Right cardiac atrium (tissue), 5 donors: ENCODE data around the gene BPIFA2. TPM values are rescaled to one million over a fixed set of nuclear protein-coding genes. Genes with fewer than 3 reads are reported as not detected.
"Not testable (repeated sequence)": the region's sequence is repeated elsewhere in the genome, so short reads cannot be mapped to it uniquely, and the experiment has no call there.

ENCODE experiments used
- ATAC-seq, 2 donors: fragments of 200-7000 bp; cut with Tn5 transposase; one replicate each; pipeline versions ENCODE4 v1.8.0 to v1.9.1; 2020; ENCODE audit warnings: moderate library complexity in 2 of 2, mild to moderate bottlenecking in 1 of 2
- DNase-seq, 3 donors: peaks; one replicate each; pipeline ENCODE4 v3.0.0-alpha.2; 2020
- H3K27ac ChIP-seq: one replicate; pipeline ENCODE4 v1.5.1; 2013; ENCODE audit warnings: mild to moderate bottlenecking, low read length, control low read depth, moderate library complexity
- H3K27me3 ChIP-seq: one replicate; pipeline ENCODE4 v1.6.1; 2013; ENCODE audit not compliant: control insufficient read depth, insufficient read depth
- H3K4me1 ChIP-seq: one replicate; pipeline ENCODE4 v1.6.1; 2013; ENCODE audit warnings: low read length; ENCODE audit not compliant: control insufficient read depth, insufficient read depth
- H3K4me3 ChIP-seq: one replicate; pipeline ENCODE4 v1.5.1; 2013; ENCODE audit warnings: low read length, control low read depth
- H3K9me3 ChIP-seq: one replicate; pipeline ENCODE4 v1.6.1; 2013; ENCODE audit warnings: low read length; ENCODE audit not compliant: control insufficient read depth
- WGBS: extraction: QIAGEN DNeasy Blood & Tissue Kit; methylation state at CpG from one replicate; pipeline ENCODE4 v1.1.7; 2013; 5-methylcytosine and 5-hydroxymethylcytosine counted together
- intact Hi-C, 4 donors: fragments of 100-400 bp; cut with DNase I; formaldehyde crosslinking; loops; one replicate each; pipeline versions ENCODE4 v1.11.0 to v1.14.0; 2022 to 2023
- long read RNA-seq, 4 donors: library from polyadenylated mRNA; unstranded; transcript quantifications; one replicate each; pipeline ENCODE4 v2.0.0, GENCODE V29; 2020 to 2021
- polyA plus RNA-seq: library from polyadenylated mRNA; stranded (reverse); fragments of 200-250 nt; gene quantifications from one replicate; pipeline ENCODE4 v1.2.3, GENCODE V29; 2013
- total RNA-seq, 4 donors: library from RNA; stranded (reverse); fragmentation: NEBNext Ultra II Directional; extraction: Animal tissue kit (Norgen Biotek cat#: 25700); gene quantifications; one replicate each; pipeline ENCODE4 v1.2.1, GENCODE V29; 2021
- donor health status: healthy with polysubstance abuse.
- donor health status: DM: no; HTN: yes; CAD: no.
- donor health status: DM: no; HTN: no; CAD: no.
- donor health status: DM: no; HTN: yes; CAD: no; lungs with severe emphysema.
- donor health status: DM: yes; HTN: yes; CAD: no.

BPIFA2 gene, protein sequence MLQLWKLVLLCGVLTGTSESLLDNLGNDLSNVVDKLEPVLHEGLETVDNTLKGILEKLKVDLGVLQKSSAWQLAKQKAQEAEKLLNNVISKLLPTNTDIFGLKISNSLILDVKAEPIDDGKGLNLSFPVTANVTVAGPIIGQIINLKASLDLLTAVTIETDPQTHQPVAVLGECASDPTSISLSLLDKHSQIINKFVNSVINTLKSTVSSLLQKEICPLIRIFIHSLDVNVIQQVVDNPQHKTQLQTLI
- total RNA-seq (not detected), polyA plus RNA-seq (not detected)
- long read RNA-seq, donor 1 = 0 reads
- long read RNA-seq, donor 2 = 0 reads
- long read RNA-seq, donor 3 = 0 reads
- long read RNA-seq, donor 4 = 0 reads

DNA sequence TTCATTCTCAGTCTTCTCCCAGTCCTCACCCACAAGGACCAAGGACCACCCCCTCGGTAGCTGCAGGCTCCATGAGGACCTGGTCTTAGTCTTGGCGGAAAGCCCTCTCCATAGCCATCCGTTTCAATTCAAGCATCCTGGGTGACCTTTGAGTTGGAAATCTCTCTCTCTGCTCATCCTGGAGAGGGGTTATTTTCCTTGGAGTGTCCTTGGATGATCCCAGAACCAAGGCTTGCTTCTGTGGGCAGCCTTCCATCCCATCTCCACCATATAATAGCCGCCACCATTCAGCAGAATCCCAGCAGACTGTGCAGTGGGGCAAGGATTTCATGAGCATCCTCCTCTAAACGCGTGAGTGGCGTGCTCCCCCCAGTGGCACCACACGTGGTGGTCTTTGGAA lies at the start of gene BPIFA2:
Gene BPIFA2, plus strand, starts transcription at position 301 of the 400 bp plus-strand sequence. CDS start 987 bp downstream, outside the sequence.
- ATAC-seq = no peak
- no peak within 1 kb of the TSS for H3K4me3 ChIP-seq
- intact Hi-C loops = no loop called here
- H3K27me3 ChIP-seq = no peaks in the 10 kb centered on the region
- DNase-seq = no peak
- H3K27ac ChIP-seq = no peak within 1 kb of the TSS
- no peaks in the 10 kb centered on the region for H3K4me1 ChIP-seq
- 75% methylated on average over 8 of the region's 8 CpGs for WGBS
- H3K9me3 ChIP-seq = no peaks in the 10 kb centered on the region

DNA sequence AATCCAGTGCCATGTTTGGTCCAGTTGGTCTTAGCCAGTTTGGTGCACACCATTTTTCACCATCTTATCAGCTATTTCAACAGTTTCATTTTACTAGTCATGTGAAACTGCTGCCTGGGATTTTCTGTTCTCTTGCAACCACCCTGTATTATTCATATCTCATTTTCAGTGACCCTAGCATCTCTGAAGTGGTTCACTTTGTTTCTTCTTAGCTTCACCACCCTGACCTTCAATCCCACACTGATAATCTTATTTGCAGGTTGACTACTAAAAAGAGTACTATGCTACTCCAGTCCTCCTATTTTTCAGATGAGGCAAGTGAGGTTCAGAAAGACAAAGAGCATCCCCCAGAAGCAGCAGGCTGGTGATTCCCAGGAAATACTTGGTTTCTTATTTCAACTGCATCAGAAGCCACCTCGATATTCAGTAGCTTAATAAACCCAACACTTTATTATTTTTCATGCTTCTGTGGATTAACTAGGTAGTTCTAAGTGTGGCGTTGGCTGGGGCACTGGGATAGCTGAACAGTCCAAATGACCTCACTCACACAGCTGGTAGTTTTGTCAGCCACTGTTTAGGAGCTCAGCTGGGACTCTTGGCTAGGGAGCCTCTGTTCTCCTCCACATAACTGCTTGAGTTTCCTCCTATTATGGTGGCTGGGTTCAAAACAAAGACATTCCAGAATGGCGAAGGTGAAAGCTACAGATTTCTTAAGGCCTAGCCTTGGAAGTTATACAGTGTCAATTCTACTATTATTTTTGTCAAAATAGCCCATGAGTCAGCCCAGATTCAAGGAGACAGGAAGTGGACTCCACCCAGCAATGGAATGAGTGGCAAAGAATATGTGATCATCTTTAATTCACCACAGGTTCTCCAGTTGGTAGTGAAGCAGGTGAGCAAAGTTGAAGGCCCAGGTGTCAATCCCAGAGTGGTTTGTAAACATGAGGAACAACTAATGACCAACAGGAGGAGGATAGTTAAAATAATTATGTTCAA lies 47.9 kb upstream of the BPIFA2 start:
- intact Hi-C loops = no loop called here
- Histone ChIP-seq H3K27me3 (no peaks in the 10 kb centered on the region), H3K27ac (no peak overlapping the region), H3K4me1 (peaks cover 3% of the 10 kb centered on the region), H3K4me3 (no peak overlapping the region), H3K9me3 (no peaks in the 10 kb centered on the region)
- no peak for ATAC-seq
- WGBS = 73% methylated on average over 3 of the region's 3 CpGs
- DNase-seq = no peak

- Histone ChIP-seq H3K27me3 (no peaks in the 10 kb centered on the region), H3K9me3 (no peaks in the 10 kb centered on the region), H3K4me1 (peaks cover 4% of the 10 kb centered on the region), H3K4me3 (no peak overlapping the region), H3K27ac (no peak overlapping the region)
- no peak for ATAC-seq
- WGBS = 89% methylated on average over 3 of the region's 3 CpGs
- intact Hi-C loops = no loop called here
- no peak for DNase-seq
These were observed 47.0 kb upstream of the BPIFA2 start for GRCh38 chr20:33120934-33121333.

- H3K9me3 ChIP-seq, H3K27ac ChIP-seq, ATAC-seq, intact Hi-C loops, H3K4me1 ChIP-seq, H3K4me3 ChIP-seq, DNase-seq, H3K27me3 ChIP-seq: not testable (repeated sequence)
- WGBS = 42% methylated on average over 1 of the region's 1 CpG
These were observed 45.7 kb upstream of the BPIFA2 start for GRCh38 chr20:33122297-33122696.

DNA sequence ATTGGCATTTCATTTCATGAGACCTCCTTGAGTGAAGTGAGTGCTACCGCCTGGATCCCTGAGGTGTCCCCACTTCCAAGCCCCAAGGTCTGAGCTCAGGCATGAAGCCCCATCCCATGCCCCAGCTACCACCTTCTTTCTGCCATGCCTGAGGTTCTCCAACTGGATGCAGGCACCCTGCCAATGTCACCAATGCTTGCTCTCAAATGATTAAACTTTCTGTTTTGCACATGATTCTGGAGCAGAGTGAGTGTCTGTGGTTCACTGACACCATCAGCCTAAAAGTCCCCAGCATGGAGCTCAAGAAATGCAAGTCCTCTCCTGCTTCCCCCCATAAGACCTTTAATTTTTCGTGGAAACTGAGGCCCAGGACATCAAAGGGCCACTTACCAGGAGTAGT lies 43.7 kb upstream of the BPIFA2 start:
- 68% methylated on average over 2 of the region's 2 CpGs for WGBS
- ATAC-seq = no peak
- no peak overlapping the region for H3K27ac ChIP-seq

GRCh38 chr20:33124994-33125393 lies 43.0 kb upstream of the BPIFA2 start:
- H3K9me3 ChIP-seq = no peaks in the 10 kb centered on the region
- no peak overlapping the region for H3K4me3 ChIP-seq
- no peak overlapping the region for H3K27ac ChIP-seq
- ATAC-seq (peak in 1 of 2 donors; percentile 33), DNase-seq (no peak)
- H3K4me1 ChIP-seq = peaks cover 8% of the 10 kb centered on the region
- no peaks in the 10 kb centered on the region for H3K27me3 ChIP-seq
- WGBS = 73% methylated on average over 6 of the region's 6 CpGs
- intact Hi-C loops = no loop called here

More for the DNA sequence above, 43.7 kb upstream of the BPIFA2 start:
- intact Hi-C loops = no loop called here
- no peak for DNase-seq
- Histone ChIP-seq H3K27me3 (no peaks in the 10 kb centered on the region), H3K4me3 (no peak overlapping the region), H3K4me1 (peaks cover 8% of the 10 kb centered on the region), H3K9me3 (no peaks in the 10 kb centered on the region)

DNA sequence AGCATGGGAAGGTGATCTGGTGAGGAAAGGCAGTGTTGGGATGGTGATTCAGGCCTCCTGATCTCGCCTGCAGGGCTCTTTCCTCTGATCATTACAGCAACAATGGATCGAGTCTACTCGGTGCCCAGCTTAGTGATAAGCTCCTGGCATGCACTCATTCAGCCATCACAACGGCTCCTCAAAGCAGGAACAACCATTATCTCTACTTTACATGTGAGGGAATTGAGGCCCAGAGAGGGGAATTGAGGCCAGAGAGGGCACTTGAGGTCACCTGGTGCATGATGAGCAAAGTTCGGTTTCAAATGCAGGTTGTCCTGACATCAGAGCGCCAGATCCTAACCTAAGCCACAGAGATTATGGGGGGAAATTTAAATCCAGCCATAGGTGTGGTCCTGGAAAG lies 42.0 kb upstream of the BPIFA2 start:
- WGBS = 41% methylated on average over 6 of the region's 6 CpGs
- H3K9me3 ChIP-seq = no peaks in the 10 kb centered on the region
- DNase-seq = no peak

DNA sequence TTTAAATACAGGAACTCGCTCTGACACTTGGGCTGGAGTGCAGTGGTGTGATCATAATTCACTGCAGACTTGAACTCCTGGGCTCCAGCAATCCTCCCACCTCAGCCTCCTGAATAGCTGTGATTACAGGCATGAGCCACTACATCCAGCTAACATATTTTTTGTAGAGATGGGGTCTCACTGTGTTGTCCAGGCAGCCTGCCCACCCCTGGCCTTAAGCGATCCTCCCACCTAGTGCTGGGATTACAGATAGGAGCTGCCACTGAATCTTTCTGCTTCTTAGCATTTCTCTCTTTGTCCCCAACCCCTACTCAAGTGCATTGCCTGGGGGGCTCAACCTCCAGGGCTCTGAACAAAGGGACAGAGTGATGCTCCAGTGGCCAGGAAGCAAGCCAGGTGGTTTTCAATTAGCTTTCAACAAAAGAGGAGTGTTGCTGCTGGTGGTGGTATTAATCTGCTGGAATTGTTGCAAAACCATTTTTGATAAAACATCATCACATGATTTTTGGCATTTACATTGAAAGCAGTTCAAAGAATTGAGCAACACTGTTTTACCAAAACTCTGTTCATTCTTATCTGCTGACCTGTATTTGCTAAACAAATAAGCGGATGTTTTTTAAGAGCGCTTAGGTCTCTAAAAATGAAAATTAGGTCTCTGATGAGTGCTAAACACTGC lies 40.4 kb upstream of the BPIFA2 start:
- DNase-seq (peak in 1 of 3 donors; percentile 55), ATAC-seq (no peak)
- H3K27ac ChIP-seq = no peak overlapping the region
- intact Hi-C loops = no loop called here
- no peaks in the 10 kb centered on the region for H3K9me3 ChIP-seq
- no peaks in the 10 kb centered on the region for H3K27me3 ChIP-seq
- H3K4me1 ChIP-seq = peaks cover 8% of the 10 kb centered on the region
- WGBS = 78% methylated on average over 4 of the region's 4 CpGs
- no peak overlapping the region for H3K4me3 ChIP-seq

More for the DNA sequence above, 42.0 kb upstream of the BPIFA2 start:
- intact Hi-C loops = no loop called here
- peaks cover 8% of the 10 kb centered on the region for H3K4me1 ChIP-seq
- no peak overlapping the region for H3K27ac ChIP-seq
- H3K27me3 ChIP-seq = no peaks in the 10 kb centered on the region
- ATAC-seq = no peak
- H3K4me3 ChIP-seq = no peak overlapping the region

DNA sequence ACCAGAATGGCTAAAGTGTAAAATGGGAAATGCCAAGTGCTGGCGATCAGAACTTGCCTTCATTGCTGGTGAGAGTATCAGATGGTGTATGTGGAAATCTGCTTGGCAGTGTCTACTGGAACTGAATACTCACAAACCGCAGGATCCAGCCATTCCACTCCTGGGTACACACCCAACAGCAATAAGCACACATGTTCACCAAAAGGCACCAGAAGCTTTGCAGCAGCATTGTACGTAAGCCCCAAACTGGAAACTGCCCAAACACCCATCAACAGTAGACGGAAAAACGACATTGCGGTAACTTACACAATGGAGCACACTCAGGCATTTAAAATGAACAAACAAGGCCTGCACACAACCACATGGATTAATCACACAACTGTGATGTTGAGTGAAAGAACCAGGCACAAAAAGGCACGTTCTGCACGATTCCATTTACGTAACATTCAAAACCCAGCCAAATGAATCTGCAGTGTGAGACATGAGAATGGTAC lies 37.3 kb upstream of the BPIFA2 start:
- ATAC-seq (peak; percentile 49 to 60), DNase-seq (peak in 1 of 3 donors; percentile 25)
- no peak overlapping the region for H3K4me3 ChIP-seq
- 79% methylated on average over 9 of the region's 9 CpGs for WGBS
- H3K27ac ChIP-seq = no peak overlapping the region
- intact Hi-C loops = no loop called here
- H3K27me3 ChIP-seq = no peaks in the 10 kb centered on the region
- H3K4me1 ChIP-seq = peaks cover 5% of the 10 kb centered on the region
- H3K9me3 ChIP-seq = no peaks in the 10 kb centered on the region

DNA sequence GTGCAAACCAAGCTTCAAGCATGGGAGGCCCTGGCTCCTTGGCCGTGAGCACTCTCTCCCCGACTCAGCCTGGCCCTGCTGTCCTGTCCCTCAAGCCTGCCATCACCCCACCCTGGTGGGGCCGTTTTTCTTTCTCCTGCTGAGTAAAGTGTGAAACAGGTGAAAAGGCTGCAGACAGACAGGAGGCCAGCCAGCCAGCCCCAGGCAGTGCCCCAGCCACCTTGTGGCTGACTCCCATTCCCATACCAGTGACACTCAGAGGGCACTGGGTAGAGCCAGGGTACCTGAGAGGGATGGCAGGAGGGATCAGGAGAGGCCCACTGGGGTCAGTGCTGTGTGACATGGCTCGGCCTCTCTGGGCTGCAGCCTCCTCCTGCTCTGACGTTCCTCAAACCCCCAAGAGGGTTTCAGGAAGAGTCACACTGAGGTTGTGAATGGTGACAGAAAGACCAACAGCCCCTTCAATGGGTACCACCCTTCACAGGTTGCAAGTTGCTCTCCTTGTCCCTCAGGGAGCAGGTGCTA lies 35.9 kb upstream of the BPIFA2 start:
- H3K9me3 ChIP-seq = no peaks in the 10 kb centered on the region
- H3K27ac ChIP-seq = no peak overlapping the region
- intact Hi-C loops = no loop called here
- no peaks in the 10 kb centered on the region for H3K4me1 ChIP-seq
- no peaks in the 10 kb centered on the region for H3K27me3 ChIP-seq
- ATAC-seq (no peak), DNase-seq (no peak)
- WGBS = 70% methylated on average over 5 of the region's 5 CpGs
- H3K4me3 ChIP-seq = no peak overlapping the region
